ENCODE data around the gene MAMDC4. TPM values are rescaled to one million over a fixed set of nuclear protein-coding genes. Genes with fewer than 3 reads are reported as not detected.

The MAMDC4 gene
- total and polyA plus RNA-seq, 2 of the 13 experiments (the other 11 are each of a cell fraction or from before 2014, with no cell fraction given) = 6.0 to 6.8 TPM

DNA sequence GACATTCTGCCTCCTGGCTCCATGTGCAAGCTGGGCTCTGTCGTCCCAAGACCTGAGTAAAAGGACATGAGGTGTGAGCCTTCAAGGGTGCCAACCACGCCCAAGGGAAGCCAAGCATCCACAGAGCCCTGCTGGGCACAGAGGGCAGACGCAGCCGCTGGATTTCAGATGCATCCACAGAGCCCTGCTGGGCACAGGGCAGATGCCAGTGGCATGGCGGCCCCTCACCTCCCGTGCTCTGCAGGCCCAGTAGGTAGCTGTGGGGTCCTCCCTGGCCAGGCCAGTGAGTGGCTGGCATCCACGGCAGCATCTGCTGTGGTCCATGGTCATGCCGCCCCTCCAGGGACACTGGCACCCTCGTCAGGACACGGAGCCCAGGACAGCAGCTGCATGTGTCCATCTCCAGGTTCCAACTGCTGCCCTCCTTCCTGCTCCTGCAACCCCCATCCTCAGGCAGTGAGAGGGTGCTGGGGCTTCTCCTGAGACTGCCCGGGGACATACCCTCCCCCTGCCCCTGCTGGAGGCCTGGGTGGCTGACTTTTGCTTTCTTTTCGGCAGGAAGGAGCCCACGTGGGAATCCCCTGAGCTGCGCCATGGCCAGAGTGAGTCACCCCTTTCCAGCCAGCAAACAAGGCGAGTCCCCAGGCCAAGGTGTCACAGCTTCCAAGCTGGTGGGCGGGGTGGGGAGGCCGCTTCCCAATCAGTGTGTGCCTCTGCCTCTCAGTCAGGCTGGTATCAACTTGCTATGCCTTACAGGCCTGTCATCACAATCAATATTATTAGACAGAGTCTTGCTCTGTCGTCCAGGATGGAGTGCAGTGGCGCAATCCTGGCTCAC lies 30.2 kb downstream of the MAMDC4 start (continued):
- TF ChIP-seq ZNF124 (CRISPR knock-in tag; IDR thresholded peaks at IDR 0.05) = peak; percentile 28; the same call in 1 of the 2 replicates
- TF ChIP-seq ESRRA (CRISPR knock-in tag; IDR thresholded peaks at IDR 0.05; ENCODE audit: low read depth) = no peak
- TF ChIP-seq JARID2 (CRISPR knock-in tag; IDR thresholded peaks at IDR 0.05; ENCODE audit: insufficient replicate concordance) = no peak
- no peak for TF ChIP-seq ZNF282 (IDR thresholded peaks at IDR 0.05; ENCODE audit: partially characterized antibody)
- no peak for TF ChIP-seq ZNF75D (CRISPR knock-in tag; IDR thresholded peaks at IDR 0.05; ENCODE audit: borderline replicate concordance)
- TF ChIP-seq ZSCAN31 (CRISPR knock-in tag; IDR thresholded peaks at IDR 0.05; ENCODE audit: low read depth) = no peak
- TF ChIP-seq GTF2F1 (IDR thresholded peaks at IDR 0.05; ENCODE audit: low read length) = no peak
- no peak for TF ChIP-seq HNRNPH1 (optimal IDR thresholded peaks at IDR 0.05; ENCODE audit: low read depth, low read length)
- TF ChIP-seq FOXK1 (CRISPR knock-in tag; IDR thresholded peaks at IDR 0.05; ENCODE audit: borderline replicate concordance, low read depth) = peak; percentile 85; the same call in 1 of the 2 replicates
- TF ChIP-seq, protein P1, sequence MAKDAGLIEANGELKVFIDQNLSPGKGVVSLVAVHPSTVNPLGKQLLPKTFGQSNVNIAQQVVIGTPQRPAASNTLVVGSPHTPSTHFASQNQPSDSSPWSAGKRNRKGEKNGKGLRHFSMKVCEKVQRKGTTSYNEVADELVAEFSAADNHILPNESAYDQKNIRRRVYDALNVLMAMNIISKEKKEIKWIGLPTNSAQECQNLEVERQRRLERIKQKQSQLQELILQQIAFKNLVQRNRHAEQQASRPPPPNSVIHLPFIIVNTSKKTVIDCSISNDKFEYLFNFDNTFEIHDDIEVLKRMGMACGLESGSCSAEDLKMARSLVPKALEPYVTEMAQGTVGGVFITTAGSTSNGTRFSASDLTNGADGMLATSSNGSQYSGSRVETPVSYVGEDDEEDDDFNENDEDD (CRISPR knock-in tag; IDR thresholded peaks at IDR 0.05; ENCODE audit: borderline replicate concordance) = peak; percentile 65; the same call in 1 of the 2 replicates
- TF ChIP-seq FOXK2 (IDR thresholded peaks at IDR 0.05) = peak; percentile 62; the same call in 1 of the 2 replicates
- no peak for TF ChIP-seq NBN (conservative IDR thresholded peaks at IDR 0.05)
- no peak for TF ChIP-seq ZC3H4 (CRISPR knock-in tag; IDR thresholded peaks at IDR 0.05; ENCODE audit: borderline replicate concordance)
- TF ChIP-seq, protein P2, sequence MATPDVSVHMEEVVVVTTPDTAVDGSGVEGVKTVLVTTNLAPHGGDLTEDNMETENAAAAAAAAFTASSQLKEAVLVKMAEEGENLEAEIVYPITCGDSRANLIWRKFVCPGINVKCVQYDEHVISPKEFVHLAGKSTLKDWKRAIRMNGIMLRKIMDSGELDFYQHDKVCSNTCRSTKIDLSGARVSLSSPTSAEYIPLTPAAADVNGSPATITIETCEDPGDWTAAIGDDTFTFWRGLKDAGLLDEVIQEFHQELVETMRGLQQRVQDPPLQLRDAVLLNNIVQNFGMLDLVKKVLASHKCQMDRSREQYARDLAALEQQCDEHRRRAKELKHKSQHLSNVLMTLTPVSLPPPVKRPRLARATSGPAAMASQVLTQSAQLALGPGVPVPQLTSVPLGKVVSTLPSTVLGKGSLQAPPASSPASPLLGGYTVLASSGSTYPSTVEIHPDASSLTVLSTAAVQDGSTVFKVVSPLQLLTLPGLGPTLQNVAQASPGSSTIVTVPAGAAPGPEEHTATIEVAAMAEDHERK (CRISPR knock-in tag; IDR thresholded peaks at IDR 0.05; ENCODE audit: low read depth) = 0 out of 2 replicates have a peak, but pooled peaks have one; percentile 42
- no peak for TF ChIP-seq ZNF224 (CRISPR knock-in tag; IDR thresholded peaks at IDR 0.05)
- TF ChIP-seq, protein P3, sequence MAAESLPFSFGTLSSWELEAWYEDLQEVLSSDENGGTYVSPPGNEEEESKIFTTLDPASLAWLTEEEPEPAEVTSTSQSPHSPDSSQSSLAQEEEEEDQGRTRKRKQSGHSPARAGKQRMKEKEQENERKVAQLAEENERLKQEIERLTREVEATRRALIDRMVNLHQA (CRISPR knock-in tag; IDR thresholded peaks at IDR 0.05) = no peak
- no peak for TF ChIP-seq DNMT3B (CRISPR knock-in tag; conservative IDR thresholded peaks at IDR 0.05)
- peak; percentile 48; the same call in 1 of the 2 replicates for TF ChIP-seq ZNF782 (CRISPR knock-in tag; IDR thresholded peaks at IDR 0.05; ENCODE audit: borderline replicate concordance)
- TF ChIP-seq, protein P4, sequence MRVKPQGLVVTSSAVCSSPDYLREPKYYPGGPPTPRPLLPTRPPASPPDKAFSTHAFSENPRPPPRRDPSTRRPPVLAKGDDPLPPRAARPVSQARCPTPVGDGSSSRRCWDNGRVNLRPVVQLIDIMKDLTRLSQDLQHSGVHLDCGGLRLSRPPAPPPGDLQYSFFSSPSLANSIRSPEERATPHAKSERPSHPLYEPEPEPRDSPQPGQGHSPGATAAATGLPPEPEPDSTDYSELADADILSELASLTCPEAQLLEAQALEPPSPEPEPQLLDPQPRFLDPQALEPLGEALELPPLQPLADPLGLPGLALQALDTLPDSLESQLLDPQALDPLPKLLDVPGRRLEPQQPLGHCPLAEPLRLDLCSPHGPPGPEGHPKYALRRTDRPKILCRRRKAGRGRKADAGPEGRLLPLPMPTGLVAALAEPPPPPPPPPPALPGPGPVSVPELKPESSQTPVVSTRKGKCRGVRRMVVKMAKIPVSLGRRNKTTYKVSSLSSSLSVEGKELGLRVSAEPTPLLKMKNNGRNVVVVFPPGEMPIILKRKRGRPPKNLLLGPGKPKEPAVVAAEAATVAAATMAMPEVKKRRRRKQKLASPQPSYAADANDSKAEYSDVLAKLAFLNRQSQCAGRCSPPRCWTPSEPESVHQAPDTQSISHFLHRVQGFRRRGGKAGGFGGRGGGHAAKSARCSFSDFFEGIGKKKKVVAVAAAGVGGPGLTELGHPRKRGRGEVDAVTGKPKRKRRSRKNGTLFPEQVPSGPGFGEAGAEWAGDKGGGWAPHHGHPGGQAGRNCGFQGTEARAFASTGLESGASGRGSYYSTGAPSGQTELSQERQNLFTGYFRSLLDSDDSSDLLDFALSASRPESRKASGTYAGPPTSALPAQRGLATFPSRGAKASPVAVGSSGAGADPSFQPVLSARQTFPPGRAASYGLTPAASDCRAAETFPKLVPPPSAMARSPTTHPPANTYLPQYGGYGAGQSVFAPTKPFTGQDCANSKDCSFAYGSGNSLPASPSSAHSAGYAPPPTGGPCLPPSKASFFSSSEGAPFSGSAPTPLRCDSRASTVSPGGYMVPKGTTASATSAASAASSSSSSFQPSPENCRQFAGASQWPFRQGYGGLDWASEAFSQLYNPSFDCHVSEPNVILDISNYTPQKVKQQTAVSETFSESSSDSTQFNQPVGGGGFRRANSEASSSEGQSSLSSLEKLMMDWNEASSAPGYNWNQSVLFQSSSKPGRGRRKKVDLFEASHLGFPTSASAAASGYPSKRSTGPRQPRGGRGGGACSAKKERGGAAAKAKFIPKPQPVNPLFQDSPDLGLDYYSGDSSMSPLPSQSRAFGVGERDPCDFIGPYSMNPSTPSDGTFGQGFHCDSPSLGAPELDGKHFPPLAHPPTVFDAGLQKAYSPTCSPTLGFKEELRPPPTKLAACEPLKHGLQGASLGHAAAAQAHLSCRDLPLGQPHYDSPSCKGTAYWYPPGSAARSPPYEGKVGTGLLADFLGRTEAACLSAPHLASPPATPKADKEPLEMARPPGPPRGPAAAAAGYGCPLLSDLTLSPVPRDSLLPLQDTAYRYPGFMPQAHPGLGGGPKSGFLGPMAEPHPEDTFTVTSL (CRISPR knock-in tag; IDR thresholded peaks at IDR 0.05; ENCODE audit: borderline replicate concordance) = peak; percentile 83
- 0 out of 2 replicates have a peak, but pooled peaks have one; percentile 23 for TF ChIP-seq KLF12 (CRISPR knock-in tag; IDR thresholded peaks at IDR 0.05; ENCODE audit: borderline replicate concordance)
- TF ChIP-seq PRMT3 (CRISPR knock-in tag; IDR thresholded peaks at IDR 0.05; ENCODE audit: borderline replicate concordance, low read depth) = no peak
